HepG2 (cell line): ENCODE results near the gene SLC5A5. TPM values are rescaled to one million over a fixed set of nuclear protein-coding genes. Genes with fewer than 3 reads are reported as not detected.

Source experiments
- ATAC-seq: fragments of 200-7000 bp; cut with Tn5 transposase; 3 replicates; pipeline ENCODE4 v1.9.1; 2020; ENCODE audit warnings: mild to moderate bottlenecking, moderate library complexity
- BruUV-seq: library from RNA; stranded (reverse); fragments of 400-500 nt; replicated peaks from 2 replicates; lab custom pipeline; 2021; lab: Mats Ljungman, UMichigan
- CTCF ChIA-PET: fragments of 300-600 bp; formaldehyde crosslinking; extraction: SDS; loops from one replicate; lab custom pipeline; 2021; ENCODE audit warnings: low total read pairs, inconsistent platforms, low intra/inter-chr PET ratio; lab: Yijun Ruan, JAX
- POLR2A ChIA-PET: fragments of 350-600 bp; sonication (Branson Sonifier 250); formaldehyde crosslinking; loops from one replicate; lab custom pipeline; 2020; ENCODE audit warnings: antibody characterized with exemption, inconsistent platforms; lab: Yijun Ruan, JAX
- DNase-seq: peaks from one replicate; pipeline ENCODE4 v3.0.0-alpha.2; 2015; ENCODE audit warnings: low spot score
- FAIRE-seq: peaks from 3 replicates; lab custom pipeline; 2011; peaks lifted over from hg19 to GRCh38; lab: Jason Lieb, UNC
- H2AFZ ChIP-seq: one replicate; pipeline ENCODE4 v1.6.1; 2011; ENCODE audit warnings: low read length, inconsistent platforms
- H3K27ac ChIP-seq: fragments of 300-600 bp; 3 replicates; pipeline ENCODE4 v1.8.0; 2011; ENCODE audit warnings: mixed run types, mild to moderate bottlenecking, mixed read lengths, low read length, inconsistent platforms; ENCODE audit not compliant: insufficient read depth; ENCODE audit errors: extremely low read length
- H3K27me3 ChIP-seq, 2 experiments: fragments of 200-600 bp in 1 of 2; 2 replicates in 1 of 2; 3 replicates in 1 of 2; pipeline versions ENCODE4 v1.6.0 to v1.8.0; 2011; ENCODE audit warnings: low read length in 2 of 2, mild to moderate bottlenecking in 2 of 2, moderate library complexity in 2 of 2, inconsistent platforms in 1 of 2; ENCODE audit not compliant: insufficient read depth in 2 of 2, control insufficient read depth in 1 of 2
- H3K36me3 ChIP-seq, 2 experiments: fragments of 200-600 bp in 1 of 2; replicated peaks in 1 of 2; 2 replicates in 1 of 2; 3 replicates in 1 of 2; pipeline versions ENCODE4 v1.5.1 to v1.8.0; 2011; ENCODE audit warnings: low read length in 2 of 2, inconsistent platforms in 1 of 2; ENCODE audit not compliant: insufficient read depth in 2 of 2, control insufficient read depth in 1 of 2
- H3K4me1 ChIP-seq: 2 replicates; pipeline ENCODE4 v1.5.1; 2012; ENCODE audit warnings: low read length, inconsistent platforms; ENCODE audit not compliant: insufficient read depth
- H3K4me2 ChIP-seq: 2 replicates; pipeline ENCODE4 v1.6.0; 2011; ENCODE audit warnings: low read depth, low read length, inconsistent platforms
- H3K4me3 ChIP-seq, 3 experiments: fragments of 200-600 bp in 1 of 3; sonication (generic), shearing (Covaris generic) in 1 of 3; replicated peaks in 1 of 3; 2 replicates each; pipeline ENCODE4 v1.5.1; 2011 to 2016; ENCODE audit warnings: low read length in 3 of 3, inconsistent platforms in 2 of 3, low read depth in 2 of 3, mild to moderate bottlenecking in 2 of 3, control low read depth in 1 of 3, mixed read lengths in 1 of 3; ENCODE audit not compliant: insufficient read depth in 1 of 3
- H3K79me2 ChIP-seq: one replicate; pipeline ENCODE4 v1.6.1; 2011; ENCODE audit warnings: low read length, inconsistent platforms; ENCODE audit not compliant: insufficient read depth
- H3K9ac ChIP-seq: 2 replicates; pipeline ENCODE4 v1.6.0; 2011; ENCODE audit warnings: mild to moderate bottlenecking, low read depth, low read length, inconsistent platforms; ENCODE audit not compliant: insufficient read depth
- H3K9me3 ChIP-seq: 2 replicates; pipeline ENCODE4 v1.5.1; 2012; ENCODE audit warnings: mild to moderate bottlenecking, low read length
- H4K20me1 ChIP-seq: 2 replicates; pipeline ENCODE4 v1.6.0; 2011; ENCODE audit warnings: inconsistent platforms, mild to moderate bottlenecking, low read length, moderate library complexity; ENCODE audit not compliant: insufficient read depth
- HMG20B ChIP-seq: conservative IDR thresholded peaks from 2 replicates; pipeline ENCODE4 v1.6.1; 2016; ENCODE audit warnings: missing genetic modification reagents, missing compliant biosample characterization
- HOXA3 ChIP-seq: sonication (generic); formaldehyde crosslinking; IDR thresholded peaks from 2 replicates; pipeline ENCODE4 v1.5.0; 2020; ENCODE audit warnings: missing genetic modification reagents
- LCORL ChIP-seq, 2 experiments: fragments of 450-650 bp in 1 of 2; sonication (generic) in 1 of 2; formaldehyde crosslinking in 1 of 2; IDR thresholded peaks; 2 replicates each; pipeline versions ENCODE4 v1.5.0 to v1.6.1; 2017 to 2020; ENCODE audit warnings: antibody characterized with exemption in 1 of 2, missing genetic modification reagents in 1 of 2
- MED8 ChIP-seq: sonication (generic); formaldehyde crosslinking; IDR thresholded peaks from 2 replicates; pipeline ENCODE4 v1.8.1; 2023; ENCODE audit warnings: mild to moderate bottlenecking, missing genetic modification reagents; ENCODE audit not compliant: insufficient replicate concordance
- NR2F2 ChIP-seq: IDR thresholded peaks from 2 replicates; pipeline ENCODE4 v1.6.1; 2012; ENCODE audit warnings: low read depth, inconsistent platforms, borderline replicate concordance
- STAT5B ChIP-seq: sonication (generic); formaldehyde crosslinking; IDR thresholded peaks from 2 replicates; pipeline ENCODE4 v1.4.0; 2020; ENCODE audit warnings: missing genetic modification reagents
- TGIF2 ChIP-seq: IDR thresholded peaks from 2 replicates; pipeline ENCODE4 v1.6.1; 2016; ENCODE audit warnings: control low read depth, missing compliant biosample characterization
- U2AF1 ChIP-seq: fragments of 200-400 bp; formaldehyde crosslinking; optimal IDR thresholded peaks from 2 replicates; pipeline ENCODE3; 2017; ENCODE audit warnings: mild to moderate bottlenecking, low read depth, low read length
- ZBTB3 ChIP-seq: sonication (generic); formaldehyde crosslinking; IDR thresholded peaks from 2 replicates; pipeline ENCODE4 v1.4.0; 2020; ENCODE audit warnings: low read depth, mild to moderate bottlenecking, moderate library complexity, missing genetic modification reagents, borderline replicate concordance
- ZNF441 ChIP-seq: sonication (generic); formaldehyde crosslinking; IDR thresholded peaks from 2 replicates; pipeline ENCODE4 v1.7.0; 2021; ENCODE audit warnings: missing genetic modification reagents, borderline replicate concordance
- WGBS: methylation state at CpG from one replicate; pipeline ENCODE4 v1.1.6; 2017; ENCODE audit warnings: low lambda C conversion rate; 5-methylcytosine and 5-hydroxymethylcytosine counted together
- in situ Hi-C: cut with HindIII; loops from 2 replicates; pipeline ENCODE4 v1.10.0; 2017; ENCODE audit warnings: low pct_unique_long_range_greater_than_20kb; ENCODE audit not compliant: extremely low pct_ligation_motif_present
- intact Hi-C: fragments of 100-400 bp; cut with micrococcal nuclease; formaldehyde crosslinking; loops from one replicate; pipeline ENCODE4 v1.10.0; 2022; ENCODE audit not compliant: unreplicated experiment
- polyA plus RNA-seq, 8 experiments: library from polyadenylated mRNA; depleted of rRNA in 3 of 8; stranded (reverse) in 7 of 8; unstranded in 1 of 8; fragments of >200 nt; fragmentation: Illumina TruSeq in 4 of 8; extraction: Trizol in 4 of 8; gene quantifications; 2 replicates each; pipeline versions ENCODE4 v1.2.1 to v1.2.3, GENCODE V29; 2011 to 2016; ENCODE audit warnings: low read depth in 4 of 8, missing spikeins in 1 of 8, mixed read lengths in 1 of 8; ENCODE audit not compliant: insufficient read depth in 1 of 8
- total RNA-seq, 5 experiments: library from RNA; depleted of rRNA; stranded (reverse); fragments of >200 nt; fragmentation: Illumina TruSeq; extraction: Trizol; gene quantifications; 2 replicates each; pipeline ENCODE4 v1.2.3, GENCODE V29; 2016; ENCODE audit warnings: low read depth in 1 of 5
- TF ChIP-seq, protein P1 (sequence below): sonication (generic); formaldehyde crosslinking; IDR thresholded peaks from 2 replicates; pipeline ENCODE4 v1.8.0; 2022; ENCODE audit warnings: mild to moderate bottlenecking, missing genetic modification reagents, moderate library complexity
- TF ChIP-seq, protein P2 (sequence below): IDR thresholded peaks from 2 replicates; pipeline ENCODE4 v1.6.1; 2016
- TF ChIP-seq, protein P3 (sequence below), 2 experiments: fragments of 450-650 bp in 1 of 2; sonication (generic) in 1 of 2; formaldehyde crosslinking in 1 of 2; IDR thresholded peaks; 2 replicates each; pipeline versions ENCODE4 v1.6.1 to v1.8.0; 2016 to 2022; ENCODE audit warnings: antibody characterized with exemption in 1 of 2, mild to moderate bottlenecking in 1 of 2, missing genetic modification reagents in 1 of 2

Gene SLC5A5
- total and polyA plus RNA-seq, 2 of the 13 experiments (the other 11 are each of a cell fraction or from before 2014, with no cell fraction given) = not detected

DNA sequence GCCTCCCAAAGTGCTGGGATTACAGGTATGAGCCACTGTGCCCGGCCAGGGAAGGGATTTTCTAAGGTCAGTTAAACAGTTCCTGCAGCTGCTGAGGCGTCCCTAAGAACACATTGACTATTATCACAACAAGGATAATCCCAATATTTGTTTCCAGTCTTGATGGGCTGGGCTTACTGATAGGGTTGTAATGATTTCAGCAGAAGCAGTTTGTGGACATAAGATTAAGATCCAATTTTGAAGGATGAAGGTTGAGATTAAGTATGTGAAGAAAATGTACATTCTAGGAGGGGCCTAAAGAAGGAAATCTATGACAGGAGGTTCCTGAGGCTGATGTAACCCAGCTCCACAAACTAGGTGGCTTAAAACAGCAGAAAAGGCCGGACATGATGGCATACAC, 50.4 kb downstream of the SLC5A5 start (continued):
- no peak for TF ChIP-seq STAT5B (CRISPR knock-in tag)
- TF ChIP-seq, protein P1, sequence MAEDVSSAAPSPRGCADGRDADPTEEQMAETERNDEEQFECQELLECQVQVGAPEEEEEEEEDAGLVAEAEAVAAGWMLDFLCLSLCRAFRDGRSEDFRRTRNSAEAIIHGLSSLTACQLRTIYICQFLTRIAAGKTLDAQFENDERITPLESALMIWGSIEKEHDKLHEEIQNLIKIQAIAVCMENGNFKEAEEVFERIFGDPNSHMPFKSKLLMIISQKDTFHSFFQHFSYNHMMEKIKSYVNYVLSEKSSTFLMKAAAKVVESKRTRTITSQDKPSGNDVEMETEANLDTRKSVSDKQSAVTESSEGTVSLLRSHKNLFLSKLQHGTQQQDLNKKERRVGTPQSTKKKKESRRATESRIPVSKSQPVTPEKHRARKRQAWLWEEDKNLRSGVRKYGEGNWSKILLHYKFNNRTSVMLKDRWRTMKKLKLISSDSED (CRISPR knock-in tag) = no peak
- no peak for TF ChIP-seq HOXA3
- TF ChIP-seq ZNF441 (CRISPR knock-in tag) = no peak
- TF ChIP-seq, all 625 proteins: peak for 0

DNA sequence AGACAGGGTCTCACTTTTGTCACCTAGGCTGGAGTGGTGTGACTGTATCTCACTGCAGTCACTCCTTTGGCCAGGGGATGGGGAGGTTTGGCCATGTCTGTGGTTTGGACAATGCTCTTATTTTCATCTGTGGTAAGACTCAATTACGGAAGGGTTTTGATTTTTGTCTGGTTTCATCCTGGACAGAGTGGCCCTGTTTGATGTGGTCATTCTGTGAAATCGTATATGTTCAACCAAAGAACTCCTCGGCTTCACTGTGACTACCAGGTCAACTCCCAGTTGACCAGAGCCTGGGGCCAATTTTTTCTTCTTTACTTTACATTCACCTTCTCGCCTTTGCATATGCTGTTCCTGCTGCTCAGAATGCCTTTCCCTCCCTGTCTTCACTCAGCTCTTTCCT, 54.3 kb downstream of the SLC5A5 start:
- in situ Hi-C loops (loop anchor here (25.0 kb wide), 1 partner anchor 136 kb away; no protein-coding TSS in a partner anchor), intact Hi-C loops (no loop called here)
- H2AFZ ChIP-seq = no peak overlapping the region
- no peaks in the 10 kb centered on the region for H3K36me3 ChIP-seq
- no peaks in the 10 kb centered on the region for H3K79me2 ChIP-seq
- H3K27me3 ChIP-seq = no peaks in the 10 kb centered on the region; a peak in 1 of 5 replicates
- no peaks in the 10 kb centered on the region for H3K4me1 ChIP-seq
- DNase-seq = no peak
- ChIA-PET POLR2A (no interaction called here), CTCF (no interaction called here)
- no peak for FAIRE-seq
- H3K27ac ChIP-seq = no peak overlapping the region
- 40% methylated on average over 4 of the region's 4 CpGs for whole genome bisulfite sequencing
- BruUV-seq = no TSS peak
- ATAC-seq = no peak
- H3K9ac ChIP-seq = no peak overlapping the region
- H3K4me2 ChIP-seq = no peak overlapping the region
- no peaks in the 10 kb centered on the region for H4K20me1 ChIP-seq
- no peak overlapping the region for H3K4me3 ChIP-seq
- no peaks in the 10 kb centered on the region for H3K9me3 ChIP-seq
- TF ChIP-seq NR2F2 (no peak), TGIF2 (CRISPR knock-in tag) (no peak), HMG20B (no peak), LCORL (IDR thresholded peaks at IDR 0.05) (no peak), LCORL (CRISPR knock-in tag; IDR thresholded peaks at IDR 0.05) (no peak), MED8 (no peak), U2AF1 (no peak), ZBTB3 (CRISPR knock-in tag) (no peak)
- TF ChIP-seq, protein P2, sequence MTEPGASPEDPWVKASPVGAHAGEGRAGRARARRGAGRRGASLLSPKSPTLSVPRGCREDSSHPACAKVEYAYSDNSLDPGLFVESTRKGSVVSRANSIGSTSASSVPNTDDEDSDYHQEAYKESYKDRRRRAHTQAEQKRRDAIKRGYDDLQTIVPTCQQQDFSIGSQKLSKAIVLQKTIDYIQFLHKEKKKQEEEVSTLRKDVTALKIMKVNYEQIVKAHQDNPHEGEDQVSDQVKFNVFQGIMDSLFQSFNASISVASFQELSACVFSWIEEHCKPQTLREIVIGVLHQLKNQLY (CRISPR knock-in tag) = no peak
- TF ChIP-seq, protein P3, sequence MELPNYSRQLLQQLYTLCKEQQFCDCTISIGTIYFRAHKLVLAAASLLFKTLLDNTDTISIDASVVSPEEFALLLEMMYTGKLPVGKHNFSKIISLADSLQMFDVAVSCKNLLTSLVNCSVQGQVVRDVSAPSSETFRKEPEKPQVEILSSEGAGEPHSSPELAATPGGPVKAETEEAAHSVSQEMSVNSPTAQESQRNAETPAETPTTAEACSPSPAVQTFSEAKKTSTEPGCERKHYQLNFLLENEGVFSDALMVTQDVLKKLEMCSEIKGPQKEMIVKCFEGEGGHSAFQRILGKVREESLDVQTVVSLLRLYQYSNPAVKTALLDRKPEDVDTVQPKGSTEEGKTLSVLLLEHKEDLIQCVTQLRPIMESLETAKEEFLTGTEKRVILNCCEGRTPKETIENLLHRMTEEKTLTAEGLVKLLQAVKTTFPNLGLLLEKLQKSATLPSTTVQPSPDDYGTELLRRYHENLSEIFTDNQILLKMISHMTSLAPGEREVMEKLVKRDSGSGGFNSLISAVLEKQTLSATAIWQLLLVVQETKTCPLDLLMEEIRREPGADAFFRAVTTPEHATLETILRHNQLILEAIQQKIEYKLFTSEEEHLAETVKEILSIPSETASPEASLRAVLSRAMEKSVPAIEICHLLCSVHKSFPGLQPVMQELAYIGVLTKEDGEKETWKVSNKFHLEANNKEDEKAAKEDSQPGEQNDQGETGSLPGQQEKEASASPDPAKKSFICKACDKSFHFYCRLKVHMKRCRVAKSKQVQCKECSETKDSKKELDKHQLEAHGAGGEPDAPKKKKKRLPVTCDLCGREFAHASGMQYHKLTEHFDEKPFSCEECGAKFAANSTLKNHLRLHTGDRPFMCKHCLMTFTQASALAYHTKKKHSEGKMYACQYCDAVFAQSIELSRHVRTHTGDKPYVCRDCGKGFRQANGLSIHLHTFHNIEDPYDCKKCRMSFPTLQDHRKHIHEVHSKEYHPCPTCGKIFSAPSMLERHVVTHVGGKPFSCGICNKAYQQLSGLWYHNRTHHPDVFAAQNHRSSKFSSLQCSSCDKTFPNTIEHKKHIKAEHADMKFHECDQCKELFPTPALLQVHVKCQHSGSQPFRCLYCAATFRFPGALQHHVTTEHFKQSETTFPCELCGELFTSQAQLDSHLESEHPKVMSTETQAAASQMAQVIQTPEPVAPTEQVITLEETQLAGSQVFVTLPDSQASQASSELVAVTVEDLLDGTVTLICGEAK (IDR thresholded peaks at IDR 0.05) = no peak
- TF ChIP-seq, protein P3 (CRISPR knock-in tag; IDR thresholded peaks at IDR 0.05) = no peak
